GM12864 (cell line): ENCODE results near the gene LRRC55.

Experiments
- DNase-seq: peaks from one replicate; pipeline ENCODE4 v3.0.0-alpha.2; 2011; ENCODE audit warnings: low read depth
- H3K4me3 ChIP-seq: 2 replicates; pipeline ENCODE4 v1.5.1; 2011; ENCODE audit warnings: mild to moderate bottlenecking, low read depth, low read length, control low read depth
- TF ChIP-seq, protein P1 (sequence below): IDR thresholded peaks from 2 replicates; pipeline ENCODE4 v1.5.1; 2011; ENCODE audit warnings: low read depth, mild to moderate bottlenecking, moderate library complexity, low read length, control low read depth, inconsistent platforms; ENCODE audit errors: missing control alignments

LRRC55 gene

DNA sequence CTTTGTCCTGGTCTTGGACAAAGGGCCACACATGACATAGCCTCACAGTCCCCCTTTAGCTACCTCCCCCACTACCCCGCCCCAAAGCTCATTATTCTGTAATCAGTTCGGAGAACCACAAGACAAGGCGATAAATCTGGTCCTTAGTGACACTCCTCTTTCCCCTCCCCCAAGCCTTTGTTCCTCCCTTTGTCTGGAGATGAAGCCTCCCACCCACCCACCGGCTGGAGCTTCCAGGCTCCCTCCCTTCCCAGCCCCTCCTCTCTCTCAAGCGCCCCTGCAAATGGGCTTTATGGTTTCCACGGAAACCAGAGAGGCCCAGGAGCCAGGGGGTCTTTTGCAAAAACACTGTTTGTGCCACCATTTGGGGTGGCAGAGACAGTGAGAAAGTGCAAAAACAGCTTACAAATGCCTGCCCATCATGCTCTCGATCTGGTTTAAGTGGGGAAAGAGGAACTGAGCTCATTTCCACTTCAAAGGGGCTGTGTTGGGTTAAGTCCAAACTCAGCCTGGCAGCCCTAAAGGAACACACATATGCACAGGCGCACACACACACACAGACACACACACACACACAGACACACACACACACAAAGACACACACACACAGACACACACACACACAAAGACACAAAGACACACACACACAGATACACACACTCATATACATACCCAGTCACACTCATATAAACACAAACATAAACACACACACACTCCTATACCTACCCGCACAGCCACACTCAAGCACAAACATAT, 31.8 kb downstream of the LRRC55 start:
- DNase-seq = no peak
- no peak overlapping the region for H3K4me3 ChIP-seq
- TF ChIP-seq, protein P1, sequence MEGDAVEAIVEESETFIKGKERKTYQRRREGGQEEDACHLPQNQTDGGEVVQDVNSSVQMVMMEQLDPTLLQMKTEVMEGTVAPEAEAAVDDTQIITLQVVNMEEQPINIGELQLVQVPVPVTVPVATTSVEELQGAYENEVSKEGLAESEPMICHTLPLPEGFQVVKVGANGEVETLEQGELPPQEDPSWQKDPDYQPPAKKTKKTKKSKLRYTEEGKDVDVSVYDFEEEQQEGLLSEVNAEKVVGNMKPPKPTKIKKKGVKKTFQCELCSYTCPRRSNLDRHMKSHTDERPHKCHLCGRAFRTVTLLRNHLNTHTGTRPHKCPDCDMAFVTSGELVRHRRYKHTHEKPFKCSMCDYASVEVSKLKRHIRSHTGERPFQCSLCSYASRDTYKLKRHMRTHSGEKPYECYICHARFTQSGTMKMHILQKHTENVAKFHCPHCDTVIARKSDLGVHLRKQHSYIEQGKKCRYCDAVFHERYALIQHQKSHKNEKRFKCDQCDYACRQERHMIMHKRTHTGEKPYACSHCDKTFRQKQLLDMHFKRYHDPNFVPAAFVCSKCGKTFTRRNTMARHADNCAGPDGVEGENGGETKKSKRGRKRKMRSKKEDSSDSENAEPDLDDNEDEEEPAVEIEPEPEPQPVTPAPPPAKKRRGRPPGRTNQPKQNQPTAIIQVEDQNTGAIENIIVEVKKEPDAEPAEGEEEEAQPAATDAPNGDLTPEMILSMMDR = no peak

DNA sequence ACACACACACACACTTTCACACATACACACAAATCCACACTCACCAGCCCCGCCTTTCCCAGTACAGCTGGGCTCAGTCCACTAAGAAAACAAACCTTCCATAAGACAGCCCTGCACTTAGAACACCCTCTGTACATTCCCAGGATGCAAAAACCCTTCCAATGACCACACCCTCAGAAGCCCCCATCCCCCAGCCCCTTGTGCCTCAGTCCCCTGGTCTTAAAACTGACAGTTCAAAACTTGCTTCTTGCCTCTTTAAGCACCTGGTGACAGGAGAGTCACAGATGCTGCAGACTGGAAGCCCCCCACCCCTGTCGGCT, 32.3 kb downstream of the LRRC55 start:
- no peak overlapping the region for H3K4me3 ChIP-seq
- TF ChIP-seq, protein P1 = no peak
- no peak for DNase-seq

DNA sequence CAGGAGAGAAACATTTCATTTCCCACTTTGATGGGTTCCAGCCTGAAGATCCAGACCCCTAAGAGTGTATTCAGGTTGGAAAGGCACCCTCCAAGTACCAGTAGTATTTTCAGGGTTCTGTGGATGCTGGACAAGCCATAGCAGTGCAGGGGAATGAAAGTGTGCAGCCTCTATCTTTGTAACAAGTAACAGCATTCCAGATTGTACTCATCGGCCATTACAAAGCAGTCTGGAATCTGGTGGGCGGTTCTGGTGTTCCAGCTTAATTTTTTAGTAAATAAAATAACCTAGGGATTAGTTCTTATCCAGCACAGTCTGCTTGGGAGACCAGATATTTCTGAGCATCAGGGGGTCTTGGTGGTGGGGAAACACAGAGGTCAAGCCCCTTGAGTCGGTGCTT, 32.7 kb downstream of the LRRC55 start:
- TF ChIP-seq, protein P1 = no peak
- no peak for DNase-seq

DNA sequence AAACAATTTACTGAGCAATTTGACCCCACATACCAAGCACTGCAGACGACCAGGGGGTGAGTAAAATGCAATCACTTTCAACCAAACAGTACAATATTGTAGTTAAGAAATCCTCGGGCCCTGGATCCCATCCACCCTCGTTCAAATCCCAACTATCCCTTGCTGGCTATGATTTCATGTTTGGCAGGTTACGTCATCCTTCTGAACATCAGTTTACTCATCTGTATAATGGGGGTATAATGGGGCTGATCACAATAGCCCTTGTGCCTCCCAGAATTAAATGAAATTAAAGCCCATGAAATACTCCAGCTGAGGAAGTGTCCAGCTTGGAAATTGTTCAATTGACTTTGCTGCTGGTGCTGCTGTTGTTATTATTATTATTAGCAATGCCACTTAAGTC, 34.7 kb downstream of the LRRC55 start:
- DNase-seq = no peak
- TF ChIP-seq, protein P1 = no peak
- H3K4me3 ChIP-seq = no peak overlapping the region

More for the DNA sequence above, 32.7 kb downstream of the LRRC55 start:
- H3K4me3 ChIP-seq = no peak overlapping the region

DNA sequence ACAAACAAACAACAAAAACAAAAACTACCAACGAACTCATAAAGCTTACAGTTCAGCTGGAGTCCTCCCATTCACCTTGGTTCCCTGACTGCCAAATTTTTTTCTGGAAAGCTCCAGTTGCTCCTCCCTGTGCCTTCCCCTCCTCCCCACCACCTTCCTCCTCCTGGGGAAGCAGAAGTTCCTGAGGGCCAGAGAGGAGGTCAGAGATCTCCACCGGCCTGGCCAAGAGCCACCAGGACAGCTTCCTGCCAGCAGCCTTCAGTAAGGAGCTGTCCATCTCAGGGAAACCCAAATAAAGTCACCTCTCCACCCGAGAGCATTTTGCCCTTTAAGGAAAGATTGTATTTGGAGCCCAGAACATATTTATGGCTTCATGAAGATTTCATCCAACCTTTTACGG, 35.3 kb downstream of the LRRC55 start:
- no peak overlapping the region for H3K4me3 ChIP-seq
- TF ChIP-seq, protein P1 = no peak
- DNase-seq = no peak

DNA sequence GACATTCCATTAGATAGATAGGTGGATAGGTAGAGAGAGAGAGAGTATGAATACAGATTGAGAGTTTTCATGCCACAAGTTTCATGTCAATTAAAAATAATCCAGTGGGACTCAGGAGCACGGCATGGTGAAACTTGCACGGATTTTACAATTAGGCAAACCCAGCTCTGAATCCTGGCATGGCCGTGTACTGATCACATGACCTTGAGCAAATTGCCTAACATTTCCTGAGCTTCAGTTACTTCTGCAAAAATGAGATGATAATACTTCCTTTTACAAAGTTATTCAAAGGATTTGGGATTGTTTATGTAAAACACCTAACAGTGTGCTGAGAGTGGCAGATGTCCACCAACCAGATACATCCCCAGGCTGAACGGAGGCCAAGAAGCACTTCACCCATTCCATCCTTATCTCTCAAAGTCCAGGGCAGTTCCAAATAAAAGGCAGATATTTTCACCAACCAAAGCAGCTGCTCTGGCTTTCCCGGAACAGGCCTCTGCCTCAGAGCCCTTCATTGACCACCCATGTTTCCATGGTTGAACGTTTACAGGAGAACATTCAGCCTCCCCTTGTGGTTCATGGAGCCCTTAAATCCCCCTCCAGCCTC, 37.4 kb downstream of the LRRC55 start:
- no peak for DNase-seq
- no peak overlapping the region for H3K4me3 ChIP-seq
- TF ChIP-seq, protein P1 = no peak

DNA sequence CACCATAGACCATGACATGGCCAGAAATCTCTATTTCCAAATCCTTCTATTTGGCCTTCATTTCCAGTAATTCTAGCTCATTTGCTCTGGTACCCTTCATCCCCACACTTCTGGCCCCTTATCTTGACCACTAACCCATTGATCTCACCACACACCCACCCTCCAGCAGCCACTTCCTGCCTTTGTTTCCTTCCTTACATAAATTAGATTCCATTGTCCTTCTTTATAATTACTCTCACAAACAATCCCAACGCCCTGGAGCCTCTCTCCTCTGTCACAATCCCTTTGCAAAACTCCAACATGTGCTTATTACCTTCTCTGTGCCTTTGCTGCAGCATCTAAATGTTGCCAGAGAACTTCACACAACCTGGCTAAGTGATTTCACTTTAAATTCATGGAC, 40.5 kb downstream of the LRRC55 start:
- TF ChIP-seq, protein P1 = no peak
- no peak overlapping the region for H3K4me3 ChIP-seq
- DNase-seq = no peak
